GM06990 (cell line): ENCODE results near the gene ITGB2.

ENCODE experiments used
- DNase-seq: peaks from one replicate; pipeline ENCODE4 v3.0.0-alpha.2; 2011; ENCODE audit not compliant: insufficient read length; ENCODE audit errors: extremely low read depth
- H3K27me3 ChIP-seq: replicated peaks from 2 replicates; pipeline ENCODE4 v1.6.0; 2011; ENCODE audit warnings: low read length; ENCODE audit not compliant: control insufficient read depth, insufficient read depth
- H3K36me3 ChIP-seq: 2 replicates; pipeline ENCODE4 v1.5.1; 2011; ENCODE audit warnings: low read length; ENCODE audit not compliant: control insufficient read depth, insufficient read depth
- H3K4me3 ChIP-seq: replicated peaks from 2 replicates; pipeline ENCODE4 v1.5.1; 2011; ENCODE audit warnings: low read depth, mild to moderate bottlenecking, control low read depth, low read length
- CTCF ChIP-seq: IDR thresholded peaks from 2 replicates; pipeline ENCODE4 v1.5.1; 2011; ENCODE audit warnings: low read length, control low read depth, mild to moderate bottlenecking, inconsistent platforms; ENCODE audit not compliant: insufficient read depth, poor library complexity, severe bottlenecking

Gene ITGB2

DNA sequence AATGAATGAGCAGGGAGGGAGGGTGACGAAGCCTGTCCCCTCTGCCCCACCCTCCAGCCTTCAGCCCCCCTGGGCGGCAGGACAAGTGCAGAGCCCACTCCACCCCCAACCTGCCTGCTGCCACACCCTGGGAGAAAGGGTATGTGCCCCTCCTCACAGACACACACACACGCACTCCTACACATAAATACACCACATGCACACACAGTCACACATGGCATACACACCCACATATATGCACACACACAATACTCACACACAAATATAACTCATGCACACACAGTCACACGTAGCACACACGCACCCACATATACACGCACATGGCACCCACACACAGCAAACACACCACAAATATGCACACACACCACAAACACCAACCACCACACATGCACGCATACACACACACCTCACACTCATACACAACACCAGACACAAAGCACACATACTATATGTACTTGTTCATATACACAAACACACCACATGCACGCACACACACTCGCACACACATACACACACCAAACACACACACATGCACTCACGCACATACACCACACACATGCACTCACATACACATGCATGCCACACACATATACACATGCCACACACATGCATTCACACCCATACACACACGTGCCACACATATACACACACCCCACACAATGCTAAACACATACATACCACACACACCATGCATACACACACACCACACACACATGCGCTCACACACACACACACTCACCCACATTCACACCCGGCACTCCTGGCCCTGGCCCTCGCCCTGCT, 16.4 kb downstream of the ITGB2 start:
- Histone ChIP-seq H3K36me3 (peaks cover 55% of the 10 kb centered on the region), H3K4me3 (no peak overlapping the region), H3K27me3 (no peaks in the 10 kb centered on the region)
- DNase-seq: no peak
- TF ChIP-seq CTCF: no peak

DNA sequence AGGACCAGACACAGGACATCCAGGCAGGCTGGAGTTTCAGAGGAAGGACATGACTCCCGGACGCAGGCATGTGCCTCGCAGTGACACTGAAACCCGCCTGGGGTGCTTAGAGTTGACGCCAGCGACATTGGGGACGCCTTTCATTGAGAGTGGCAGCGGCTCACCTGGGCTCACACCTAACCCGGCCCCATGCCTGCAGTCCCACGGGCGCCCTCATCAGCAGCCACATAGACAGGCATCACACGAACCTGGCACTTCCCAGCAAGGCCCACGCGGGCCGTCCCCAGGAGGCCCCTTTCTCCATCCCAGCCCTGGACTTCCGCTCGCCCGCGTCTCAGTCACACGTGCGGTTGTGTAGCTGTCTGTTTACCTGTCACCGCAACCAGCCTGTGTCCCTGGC, 17.0 kb downstream of the ITGB2 start:
- Histone ChIP-seq H3K4me3 (no peak overlapping the region), H3K27me3 (no peaks in the 10 kb centered on the region), H3K36me3 (peaks cover 52% of the 10 kb centered on the region)
- no peak for TF ChIP-seq CTCF
- DNase-seq: no peak

- TF ChIP-seq CTCF: no peak
- H3K36me3 ChIP-seq: peaks cover 55% of the 10 kb centered on the region
- DNase-seq: no peak
- H3K4me3 ChIP-seq: no peak overlapping the region
- H3K27me3 ChIP-seq: no peaks in the 10 kb centered on the region
Observed at GRCh38 chr21:44903050-44903685, 17.5 kb downstream of the ITGB2 start.

GRCh38 chr21:44902268-44903049, 18.2 kb downstream of the ITGB2 start:
- Histone ChIP-seq H3K4me3 (no peak overlapping the region), H3K27me3 (no peaks in the 10 kb centered on the region), H3K36me3 (peaks cover 60% of the 10 kb centered on the region)
- TF ChIP-seq CTCF: no peak
- DNase-seq: no peak

- TF ChIP-seq CTCF: no peak
- no peak overlapping the region for H3K4me3 ChIP-seq
- H3K27me3 ChIP-seq: no peaks in the 10 kb centered on the region
- no peak for DNase-seq
- H3K36me3 ChIP-seq: peaks cover 63% of the 10 kb centered on the region
Observed at GRCh38 chr21:44901391-44902074, 19.2 kb downstream of the ITGB2 start.
